ENCODE results near the gene OR2V2.
A peak's percentile ranks its signal among the peaks of the same experiment; 100 is the strongest.
"Not testable (repeated sequence)": the region's sequence is repeated elsewhere in the genome, so short reads cannot be mapped to it uniquely, and the experiment has no call there.

OR2V2 gene

DNA sequence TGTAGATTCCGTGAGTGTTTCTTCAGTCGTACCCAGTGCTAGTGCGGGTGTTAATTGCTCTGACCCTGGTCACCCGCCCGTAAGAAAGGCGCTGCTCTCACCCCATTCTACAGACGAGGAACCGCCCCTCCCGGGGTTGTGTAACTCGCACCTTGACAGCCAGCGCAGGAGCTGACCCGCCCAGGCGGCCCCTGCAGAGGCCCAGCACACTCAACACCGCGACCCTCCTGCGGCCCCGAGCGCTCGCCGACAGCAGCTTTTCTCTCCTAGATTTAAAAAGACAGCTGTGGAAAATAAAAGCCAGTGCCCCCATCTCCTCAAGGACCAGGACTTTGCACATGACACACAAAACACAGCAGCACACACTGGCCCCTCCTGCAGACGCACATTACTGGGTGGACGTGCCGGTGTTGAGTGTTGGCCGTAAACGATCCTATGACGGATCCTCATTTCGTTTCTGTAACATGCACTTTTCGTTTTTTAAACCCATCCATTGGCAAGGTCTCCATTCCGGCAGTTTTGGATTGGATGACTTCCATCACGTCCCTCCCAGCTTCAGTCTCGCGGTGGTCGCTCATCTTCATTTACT lies 22.9 kb downstream of the OR2V2 start:
- DNase-seq, result no peak

GRCh38 chr5:181170996-181171395 lies 23.6 kb downstream of the OR2V2 start:
- DNase-seq, result no peak

- no peak for DNase-seq
Observed at GRCh38 chr5:181171782-181172181, 24.4 kb downstream of the OR2V2 start.

DNA sequence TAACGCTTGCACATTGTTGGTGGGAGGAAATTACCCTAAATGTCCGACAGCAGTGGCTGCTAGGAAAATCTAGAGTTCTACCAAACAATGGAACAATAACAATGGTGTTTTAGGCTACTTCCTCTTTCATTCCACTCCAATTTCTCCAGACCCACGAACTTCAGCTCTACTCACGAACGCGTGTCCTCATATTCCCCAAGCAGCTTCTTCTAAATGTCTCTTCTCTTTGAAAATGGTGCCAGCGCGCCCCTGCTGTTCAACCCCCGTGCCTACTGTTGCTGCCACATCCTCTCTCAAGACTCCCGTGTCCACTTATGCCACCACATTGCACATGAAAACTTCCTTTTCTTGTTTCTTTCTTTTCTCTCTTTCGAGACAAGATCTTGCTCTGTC lies 25.6 kb downstream of the OR2V2 start:
- peak; percentile 90 for DNase-seq

DNA sequence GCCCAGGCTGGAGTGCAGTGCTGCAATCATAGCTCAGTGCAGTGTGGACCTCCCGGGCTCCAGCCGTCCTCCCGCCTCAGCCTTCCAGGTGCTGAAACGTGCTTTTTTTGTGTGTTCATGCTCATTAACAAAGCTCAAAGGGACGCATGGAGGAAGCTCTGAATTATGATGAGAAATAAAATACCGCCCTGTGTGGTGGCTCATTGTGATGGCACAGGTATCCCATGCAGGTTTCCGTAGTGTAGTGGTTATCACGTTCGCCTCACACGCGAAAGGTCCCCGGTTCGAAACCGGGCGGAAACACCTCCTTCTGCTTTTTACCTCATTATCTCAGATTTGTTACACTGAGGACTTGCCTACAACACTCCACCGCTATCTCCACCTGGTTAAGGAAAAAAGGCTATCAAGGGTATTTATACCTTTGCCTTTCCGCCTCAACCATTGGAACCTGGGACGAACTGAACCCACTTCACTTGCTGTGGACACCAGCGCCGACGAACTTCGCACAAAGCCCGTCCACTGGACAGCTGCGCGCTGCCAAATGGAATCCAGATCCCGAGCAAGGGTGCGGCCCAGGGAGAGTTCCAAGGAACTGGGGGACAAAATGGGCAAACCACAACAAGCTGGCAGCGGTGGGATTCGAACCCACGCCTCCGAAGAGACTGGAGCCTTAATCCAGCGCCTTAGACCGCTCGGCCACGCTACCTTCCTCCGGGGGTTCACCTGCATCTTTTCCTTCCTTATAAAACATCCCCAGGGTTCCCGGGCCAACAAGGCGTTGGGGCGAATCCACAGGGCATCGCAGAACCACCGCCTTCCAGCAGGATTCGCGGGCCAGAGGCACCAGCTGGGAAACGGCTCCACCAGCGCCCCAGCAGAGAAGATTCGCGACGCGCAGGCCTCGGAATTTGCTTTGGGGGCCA lies 26.3 kb downstream of the OR2V2 start:
- peak; percentile 91 for DNase-seq

GRCh38 chr5:181176254-181176952 lies 29.0 kb downstream of the OR2V2 start:
- DNase-seq, result no peak

DNA sequence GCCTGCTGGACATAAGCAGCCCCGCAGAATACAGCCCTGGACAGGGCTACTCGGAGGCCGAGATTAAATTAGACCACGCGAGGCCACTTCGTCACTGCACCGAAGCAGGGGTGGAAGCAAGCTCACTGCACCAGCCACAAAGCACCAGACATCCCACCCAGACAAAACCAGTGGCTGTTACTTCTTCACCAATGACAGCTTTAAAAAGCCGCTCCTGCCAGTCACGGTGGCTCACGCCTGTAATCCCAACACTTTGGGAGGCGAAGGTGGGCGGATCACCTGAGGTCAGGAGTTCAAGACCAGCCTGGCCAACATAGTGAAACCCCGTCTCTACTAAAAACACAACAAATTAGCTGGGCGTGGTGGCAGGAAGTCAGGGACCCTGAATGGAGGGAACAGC lies 30.2 kb downstream of the OR2V2 start:
- DNase-seq, result not testable (repeated sequence)

- peak; percentile 77 for DNase-seq
Observed at GRCh38 chr5:181181650-181182565, 34.5 kb downstream of the OR2V2 start.

DNA sequence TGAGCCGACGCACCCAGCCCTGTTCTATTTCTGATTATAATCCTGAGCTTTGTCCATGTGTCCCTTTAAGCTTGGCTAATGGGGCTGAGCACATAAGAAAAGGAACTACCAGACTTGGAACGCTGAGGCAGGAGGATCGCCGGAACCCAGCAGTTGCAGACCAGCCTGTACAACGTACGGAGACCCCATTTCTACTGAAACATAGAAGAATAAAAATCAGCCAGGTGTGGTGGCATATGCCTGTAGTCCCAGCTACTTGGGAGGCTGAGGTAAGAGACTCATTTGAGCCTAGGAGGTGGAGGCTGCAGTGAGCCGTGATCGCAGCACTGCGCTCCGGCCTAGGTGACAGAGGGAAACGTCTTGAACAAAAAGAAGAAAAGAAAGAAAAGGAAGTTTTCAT lies 35.3 kb downstream of the OR2V2 start:
- no peak for DNase-seq

GRCh38 chr5:181184845-181185216 lies 37.4 kb downstream of the OR2V2 start:
- no peak for DNase-seq

DNA sequence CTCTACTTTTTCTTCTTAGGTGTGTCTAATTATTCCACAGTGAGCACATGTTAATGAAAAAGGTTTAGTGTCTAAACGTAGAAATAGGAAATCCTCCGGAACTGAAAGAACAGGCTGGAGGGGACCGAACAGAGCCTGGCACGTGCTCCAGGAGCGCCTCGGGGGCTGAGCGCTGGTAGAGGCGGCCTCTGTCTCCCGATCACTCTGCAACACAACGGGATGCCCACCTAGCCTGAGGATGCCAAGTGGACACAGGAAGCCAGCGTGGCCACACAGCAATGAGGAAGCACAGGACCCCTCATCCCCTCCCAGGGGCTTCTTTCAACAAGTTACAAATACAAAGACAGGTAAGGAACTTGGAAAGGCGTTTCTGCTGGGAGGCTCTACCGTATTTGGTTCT lies 38.2 kb downstream of the OR2V2 start:
- DNase-seq, result no peak

- no peak for DNase-seq
Observed at GRCh38 chr5:181186022-181186421, 38.6 kb downstream of the OR2V2 start.

GRCh38 chr5:181186986-181187499 lies 39.7 kb downstream of the OR2V2 start:
- no peak for DNase-seq

DNA sequence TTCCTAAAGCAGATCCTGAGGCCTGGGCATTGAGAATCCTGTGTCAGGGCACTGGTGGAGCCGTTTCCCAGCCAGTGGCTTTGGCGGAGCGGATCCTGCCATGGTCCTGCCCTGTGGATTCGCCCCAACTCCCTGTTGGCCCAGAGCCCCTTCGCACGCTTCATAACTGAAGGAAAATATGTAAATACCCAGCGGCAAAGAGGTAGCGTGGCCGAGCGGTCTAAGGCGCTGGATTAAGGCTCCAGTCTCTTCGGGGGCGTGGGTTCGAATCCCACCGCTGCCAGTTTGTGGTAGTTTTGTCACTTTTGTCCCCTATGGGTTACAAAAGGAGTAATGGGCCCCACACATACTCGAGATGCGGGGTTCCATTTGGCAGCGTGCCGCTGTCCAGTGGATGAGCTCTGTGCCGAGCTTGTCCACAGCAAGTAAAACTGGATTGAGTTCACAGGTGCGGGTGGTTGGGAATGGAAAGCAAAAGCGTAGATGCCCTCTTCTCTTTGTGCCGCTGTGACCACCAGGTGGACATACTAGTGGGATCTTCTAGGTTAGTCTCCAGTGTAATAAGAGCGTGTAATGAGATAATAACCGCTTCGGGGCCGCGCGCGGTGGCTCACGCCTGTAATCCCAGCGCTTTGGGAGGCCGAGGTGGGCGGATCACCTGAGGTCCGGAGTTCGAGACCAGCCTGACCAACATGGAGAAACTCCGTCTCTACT lies 40.3 kb downstream of the OR2V2 start:
- peak; percentile 88 for DNase-seq

DNA sequence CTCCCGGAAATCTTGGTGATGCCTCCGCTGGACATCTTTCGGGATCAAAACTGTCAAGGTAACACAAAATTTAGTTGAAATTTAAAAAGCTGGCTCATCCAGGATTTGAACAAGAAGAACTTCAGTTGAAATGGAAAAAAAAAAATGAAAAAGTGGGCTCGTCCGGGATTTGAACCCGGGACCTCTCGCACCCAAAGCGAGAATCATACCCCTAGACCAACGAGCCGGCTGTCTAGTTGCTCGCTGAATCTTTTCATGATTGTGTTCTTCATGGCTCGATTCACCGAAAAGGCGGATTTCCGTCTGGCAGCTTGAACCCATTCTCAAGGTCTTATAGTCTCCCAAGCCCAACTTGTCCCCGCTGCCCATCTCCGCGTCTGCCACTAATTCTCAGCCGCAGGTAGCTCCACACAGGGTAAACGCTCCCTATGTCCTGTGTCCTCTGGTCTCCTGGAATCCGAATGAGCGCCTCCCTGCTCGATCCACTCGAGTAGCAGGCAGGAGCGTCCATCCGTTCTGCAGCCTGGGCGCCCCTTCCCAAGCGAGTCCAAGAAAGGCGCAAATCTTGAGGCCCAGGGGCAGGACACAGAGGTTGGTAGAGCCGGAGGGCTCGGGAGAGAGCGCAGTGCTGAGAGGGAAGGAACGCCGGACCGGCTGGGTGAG lies 41.4 kb downstream of the OR2V2 start:
- peak; percentile 95 for DNase-seq

- peak; percentile 81 for DNase-seq
Observed at GRCh38 chr5:181189363-181189961, 42.1 kb downstream of the OR2V2 start.

GRCh38 chr5:181189962-181190710 lies 42.8 kb downstream of the OR2V2 start:
- DNase-seq, result peak; percentile 85

- peak; percentile 84 for DNase-seq
Observed at GRCh38 chr5:181190711-181191525, 43.5 kb downstream of the OR2V2 start.

Measured in activated CD8-positive, alpha-beta memory T cell treated with anti-CD3 and anti-CD28 coated beads for 24 hours (primary cell).